Astrocyte of the spinal cord (primary cell): ENCODE data around the gene VAV1.
"Not testable (repeated sequence)": the region's sequence is repeated elsewhere in the genome, so short reads cannot be mapped to it uniquely, and the experiment has no call there.

Source experiments
- DNase-seq: peaks from one replicate; pipeline ENCODE4 v3.0.0; 2011; ENCODE audit warnings: low read depth, low spot score
- H3K4me3 ChIP-seq: 2 replicates; pipeline ENCODE4 v1.5.1; 2011; ENCODE audit warnings: low read depth, mild to moderate bottlenecking, low read length, moderate library complexity
- in situ Hi-C: cut with HindIII; loops from 2 replicates; pipeline ENCODE4 v1.10.0; 2017; ENCODE audit warnings: low sequenced_read_pairs
- TF ChIP-seq, protein P1 (sequence below): IDR thresholded peaks from 2 replicates; pipeline ENCODE4 v1.5.1; 2012; ENCODE audit warnings: low read depth, mild to moderate bottlenecking, low read length, inconsistent platforms

The VAV1 gene

DNA sequence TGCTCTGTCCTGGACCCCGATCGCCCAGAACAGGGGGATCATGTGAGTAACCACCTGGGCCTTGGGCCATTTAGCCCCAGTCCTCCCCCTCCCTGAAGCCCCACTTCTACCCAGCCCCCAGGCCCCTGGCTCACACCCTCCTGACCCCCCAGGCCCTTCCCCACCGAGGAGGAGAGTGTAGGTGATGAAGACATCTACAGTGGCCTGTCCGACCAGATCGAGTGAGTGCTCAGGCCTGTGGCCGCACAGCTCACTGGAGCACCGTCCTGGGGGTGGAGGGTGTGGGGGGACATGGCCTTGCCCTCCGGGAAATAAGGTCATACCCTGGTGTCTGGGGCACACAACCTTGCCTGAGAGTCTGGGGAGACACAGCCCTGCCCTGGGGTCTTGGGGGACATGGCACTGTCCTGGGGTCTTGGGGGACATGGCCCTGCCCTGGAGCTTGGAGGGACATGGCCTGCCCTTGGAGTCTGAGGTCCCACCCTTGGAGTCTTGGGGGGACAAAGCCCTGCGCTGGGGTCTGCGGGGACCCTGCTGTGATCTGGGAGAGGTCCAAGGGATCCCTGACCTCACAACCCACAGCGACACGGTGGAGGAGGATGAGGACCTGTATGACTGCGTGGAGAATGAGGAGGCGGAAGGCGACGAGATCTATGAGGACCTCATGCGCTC lies 49.3 kb downstream of the VAV1 start:
- TF ChIP-seq, protein P1, sequence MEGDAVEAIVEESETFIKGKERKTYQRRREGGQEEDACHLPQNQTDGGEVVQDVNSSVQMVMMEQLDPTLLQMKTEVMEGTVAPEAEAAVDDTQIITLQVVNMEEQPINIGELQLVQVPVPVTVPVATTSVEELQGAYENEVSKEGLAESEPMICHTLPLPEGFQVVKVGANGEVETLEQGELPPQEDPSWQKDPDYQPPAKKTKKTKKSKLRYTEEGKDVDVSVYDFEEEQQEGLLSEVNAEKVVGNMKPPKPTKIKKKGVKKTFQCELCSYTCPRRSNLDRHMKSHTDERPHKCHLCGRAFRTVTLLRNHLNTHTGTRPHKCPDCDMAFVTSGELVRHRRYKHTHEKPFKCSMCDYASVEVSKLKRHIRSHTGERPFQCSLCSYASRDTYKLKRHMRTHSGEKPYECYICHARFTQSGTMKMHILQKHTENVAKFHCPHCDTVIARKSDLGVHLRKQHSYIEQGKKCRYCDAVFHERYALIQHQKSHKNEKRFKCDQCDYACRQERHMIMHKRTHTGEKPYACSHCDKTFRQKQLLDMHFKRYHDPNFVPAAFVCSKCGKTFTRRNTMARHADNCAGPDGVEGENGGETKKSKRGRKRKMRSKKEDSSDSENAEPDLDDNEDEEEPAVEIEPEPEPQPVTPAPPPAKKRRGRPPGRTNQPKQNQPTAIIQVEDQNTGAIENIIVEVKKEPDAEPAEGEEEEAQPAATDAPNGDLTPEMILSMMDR, result no peak
- no peak for DNase-seq
- H3K4me3 ChIP-seq, result no peak overlapping the region
- in situ Hi-C loops, result no loop called here

DNA sequence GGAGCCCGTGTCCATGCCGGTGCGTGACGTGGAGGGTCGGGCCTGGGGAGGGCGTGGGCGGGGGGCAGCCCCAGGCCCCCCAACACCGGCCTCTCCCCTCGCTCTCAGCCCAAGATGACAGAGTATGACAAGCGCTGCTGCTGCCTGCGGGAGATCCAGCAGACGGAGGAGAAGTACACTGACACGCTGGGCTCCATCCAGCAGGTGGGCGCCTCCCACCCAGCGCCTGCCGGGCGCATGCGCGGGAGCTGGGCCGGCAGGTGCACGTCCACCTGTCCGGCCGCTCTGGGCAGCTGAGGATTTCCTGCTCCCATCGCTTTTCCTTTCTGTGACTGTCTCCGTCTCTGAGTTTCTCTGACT lies 49.8 kb downstream of the VAV1 start:
- TF ChIP-seq, protein P1, result no peak
- H3K4me3 ChIP-seq, result no peak overlapping the region
- in situ Hi-C loops, result no loop called here
- DNase-seq, result no peak

GRCh38 chr19:6825076-6825774 lies 52.7 kb downstream of the VAV1 start:
- TF ChIP-seq, protein P1, result no peak
- in situ Hi-C loops, result no loop called here
- no peak for DNase-seq
- no peak overlapping the region for H3K4me3 ChIP-seq

- in situ Hi-C loops, result no loop called here
These were observed 53.9 kb downstream of the VAV1 start for GRCh38 chr19:6826281-6826920.

DNA sequence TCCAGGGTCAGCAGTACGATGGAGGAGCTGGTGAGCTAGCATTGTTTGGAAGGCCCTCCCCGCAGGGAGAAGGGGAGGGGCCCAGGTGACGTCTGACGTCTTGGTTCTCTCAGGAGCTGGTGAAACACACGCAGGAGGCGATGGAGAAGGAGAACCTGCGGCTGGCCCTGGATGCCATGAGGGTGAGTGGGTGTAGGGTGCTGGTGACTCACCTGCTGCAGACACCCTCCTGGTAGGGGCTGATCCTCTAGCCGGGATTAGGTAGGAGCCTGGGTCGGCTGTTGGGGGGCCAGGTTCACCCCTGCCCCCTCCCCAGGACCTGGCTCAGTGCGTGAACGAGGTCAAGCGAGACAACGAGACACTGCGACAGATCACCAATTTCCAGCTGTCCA lies 55.8 kb downstream of the VAV1 start:
- DNase-seq, result no peak
- in situ Hi-C loops, result no loop called here
- H3K4me3 ChIP-seq, result no peak overlapping the region
- TF ChIP-seq, protein P1, result no peak

More at GRCh38 chr19:6826281-6826920, 53.9 kb downstream of the VAV1 start:
- H3K4me3 ChIP-seq, result no peak overlapping the region
- DNase-seq, result no peak
- TF ChIP-seq, protein P1, result no peak

GRCh38 chr19:6828698-6829633 lies 56.5 kb downstream of the VAV1 start:
- H3K4me3 ChIP-seq, result no peak overlapping the region
- in situ Hi-C loops, result no loop called here
- TF ChIP-seq, protein P1, result no peak
- no peak for DNase-seq

- DNase-seq, H3K4me3 ChIP-seq, in situ Hi-C loops: not testable (repeated sequence)
These were observed 57.3 kb downstream of the VAV1 start for GRCh38 chr19:6829829-6830228.

DNA sequence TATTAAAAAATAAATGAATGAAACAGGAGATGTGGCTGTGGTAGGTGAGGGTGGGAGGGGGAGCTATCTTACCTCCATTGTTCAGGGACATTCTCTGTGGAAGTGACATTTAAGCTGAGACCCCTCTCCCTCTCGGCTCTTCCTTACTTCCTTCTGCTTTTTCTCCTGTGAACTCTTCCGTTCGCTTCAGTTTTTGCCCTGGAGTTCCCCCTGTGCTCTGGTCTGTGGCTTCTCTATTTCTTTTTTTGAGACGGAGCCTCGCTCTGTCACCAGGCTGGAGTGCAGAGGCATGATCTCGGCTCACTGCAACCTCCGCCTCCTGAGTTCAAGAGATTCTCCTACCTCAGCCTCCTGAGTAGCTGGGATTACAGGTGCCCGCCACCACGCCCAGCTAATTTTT lies 58.6 kb downstream of the VAV1 start:
- in situ Hi-C loops, DNase-seq, H3K4me3 ChIP-seq: not testable (repeated sequence)
